Mucosa of rectum (tissue), 2 donors: ENCODE measurements around the gene SIGLEC11.
A peak's percentile ranks its signal among the peaks of the same experiment; 100 is the strongest.

Experiments used
- H3K27ac ChIP-seq, 2 donors: one replicate each; pipeline ENCODE4 v1.7.0; 2013; ENCODE audit warnings: inconsistent platforms in 2 of 2, low read depth in 2 of 2, low read length in 2 of 2
- H3K27me3 ChIP-seq, 2 donors: one replicate each; pipeline ENCODE4 v1.7.0; 2013; ENCODE audit warnings: low read length in 2 of 2; ENCODE audit not compliant: control insufficient read depth in 2 of 2, insufficient read depth in 2 of 2
- H3K36me3 ChIP-seq, 2 donors: one replicate each; pipeline ENCODE4 v1.7.0; 2013; ENCODE audit warnings: low read length in 2 of 2; ENCODE audit not compliant: control insufficient read depth in 2 of 2, insufficient read depth in 2 of 2
- H3K4me1 ChIP-seq, 2 donors: one replicate each; pipeline ENCODE4 v1.7.0; 2013; ENCODE audit warnings: low read length in 2 of 2, mild to moderate bottlenecking in 1 of 2; ENCODE audit not compliant: control insufficient read depth in 2 of 2, insufficient read depth in 2 of 2
- H3K4me3 ChIP-seq, 2 donors: one replicate each; pipeline ENCODE4 v1.7.0; 2013; ENCODE audit warnings: low read length in 2 of 2
- H3K9ac ChIP-seq, 2 donors: one replicate each; pipeline ENCODE4 v1.7.0; 2013; ENCODE audit warnings: low read length in 2 of 2, low read depth in 1 of 2, mild to moderate bottlenecking in 1 of 2
- H3K9me3 ChIP-seq, 2 donors: one replicate each; pipeline ENCODE4 v1.7.0; 2013; ENCODE audit warnings: low read length in 2 of 2; ENCODE audit not compliant: control insufficient read depth in 2 of 2
- donor health status: healthy.
- donor health status: Normal muscosa, but diverticular disease.

Gene SIGLEC11

DNA sequence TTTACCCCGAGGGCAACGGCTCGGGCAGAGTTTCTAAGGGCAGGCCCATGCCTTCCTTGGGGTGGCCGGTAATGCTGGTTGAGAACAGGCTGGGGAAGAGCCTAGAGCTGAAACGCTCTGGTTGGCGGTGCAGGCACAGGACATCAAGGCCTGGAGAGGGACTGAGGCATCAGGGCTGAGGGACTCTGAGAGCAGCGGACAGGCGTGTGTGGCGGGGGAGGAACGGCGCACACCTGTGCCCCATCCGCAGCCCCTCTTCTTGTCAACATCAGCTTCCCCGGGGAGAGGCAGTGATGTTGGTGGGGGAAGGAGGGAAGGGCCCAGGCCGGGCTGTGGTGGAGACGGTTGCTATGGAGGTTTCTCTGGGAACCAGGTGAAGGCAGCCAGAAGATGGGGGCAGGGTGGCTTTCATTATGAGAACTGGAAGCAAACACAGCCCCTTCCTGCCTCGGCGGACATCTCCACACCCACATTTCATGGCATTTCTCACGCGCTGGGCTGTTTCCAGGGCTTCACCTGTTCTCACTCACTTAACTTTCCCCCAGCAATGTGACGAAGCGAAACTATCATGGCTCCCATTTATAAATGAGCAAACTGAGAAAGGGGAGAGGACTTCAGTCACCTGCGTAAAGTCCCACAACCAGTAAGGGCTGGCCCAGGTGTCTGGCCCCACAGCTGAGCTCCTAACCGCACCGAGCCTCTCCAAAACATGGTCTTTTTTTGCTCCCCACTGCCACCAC lies 40.2 kb downstream of the SIGLEC11 start:
- Histone ChIP-seq H3K27me3 (no peaks in the 10 kb centered on the region), H3K4me3 (no peak overlapping the region), H3K9ac (no peak overlapping the region), H3K4me1 (peaks cover 0 to 3% of the 10 kb centered on the region in 2 donors), H3K9me3 (no peaks in the 10 kb centered on the region), H3K27ac (no peak overlapping the region), H3K36me3 (peaks cover 28 to 47% of the 10 kb centered on the region in 2 donors)

DNA sequence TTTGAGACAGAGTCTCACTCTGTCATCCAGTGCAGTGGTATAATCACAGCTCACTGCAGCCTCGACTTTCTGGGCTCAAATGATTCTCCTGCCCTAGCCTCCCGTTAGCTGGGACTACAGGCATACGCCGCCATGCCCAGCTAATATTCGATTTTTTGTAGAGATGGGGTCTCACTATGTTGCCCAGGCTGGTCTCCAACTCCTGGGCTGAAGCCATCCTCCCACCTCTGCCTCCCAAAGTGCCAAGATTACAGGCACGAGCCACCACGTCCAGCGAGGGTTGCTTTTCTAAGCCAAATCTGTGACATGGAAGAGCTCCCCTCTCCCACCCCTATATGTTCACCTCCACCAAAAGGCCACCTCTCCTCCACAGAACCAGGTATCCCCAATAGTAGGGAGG lies 42.9 kb downstream of the SIGLEC11 start:
- Histone ChIP-seq H3K27me3 (no peaks in the 10 kb centered on the region), H3K4me3 (no peak overlapping the region), H3K9me3 (no peaks in the 10 kb centered on the region), H3K36me3 (peaks cover 35 to 41% of the 10 kb centered on the region in 2 donors), H3K9ac (no peak overlapping the region), H3K4me1 (no peaks in the 10 kb centered on the region), H3K27ac (no peak overlapping the region)

DNA sequence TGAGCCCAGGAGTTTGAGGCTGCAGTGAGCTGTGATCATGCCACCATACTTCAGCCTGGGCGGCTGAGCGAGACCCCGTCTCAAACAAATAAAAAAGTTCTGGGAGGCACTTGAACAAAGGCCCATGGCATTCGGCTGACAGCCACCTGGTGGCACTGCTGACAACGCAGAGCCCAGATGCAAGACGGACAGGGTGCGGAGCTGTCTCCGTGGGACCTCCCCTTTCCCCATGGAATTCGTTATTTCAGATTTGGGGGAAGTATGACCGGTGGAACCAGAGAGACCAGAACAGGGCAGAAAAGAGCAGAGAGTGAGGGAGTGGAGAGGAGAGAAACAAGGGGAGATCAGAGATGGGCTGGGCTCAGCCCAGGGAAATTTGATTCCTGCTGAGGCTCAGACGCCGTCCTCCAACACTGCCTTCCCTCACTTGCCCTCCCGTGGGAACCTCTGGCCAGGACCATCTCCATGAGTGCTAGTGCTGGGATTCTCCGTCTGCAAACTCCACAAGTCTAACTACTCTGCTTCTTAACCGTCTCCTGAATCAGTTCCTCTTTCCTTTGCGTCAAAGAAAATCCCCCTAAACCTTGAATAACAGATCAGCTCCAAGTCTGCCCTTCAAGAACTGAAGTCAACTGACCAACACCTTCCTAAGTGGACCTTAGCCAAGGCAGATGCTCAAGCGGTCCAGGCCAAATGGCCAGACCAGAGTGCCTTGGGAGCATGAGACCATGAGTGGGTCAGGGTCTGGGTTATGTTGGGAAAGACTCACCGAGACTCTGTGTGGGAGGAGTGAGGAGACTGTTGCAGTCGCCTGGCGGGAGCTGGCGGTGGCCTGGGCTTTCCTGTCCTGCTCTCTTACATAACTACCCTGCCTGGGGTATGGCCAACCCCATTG lies 43.9 kb downstream of the SIGLEC11 start:
- Histone ChIP-seq H3K27ac (no peak overlapping the region), H3K4me3 (no peak overlapping the region), H3K9ac (no peak overlapping the region), H3K9me3 (no peaks in the 10 kb centered on the region), H3K4me1 (no peaks in the 10 kb centered on the region), H3K27me3 (no peaks in the 10 kb centered on the region), H3K36me3 (peaks cover 33 to 39% of the 10 kb centered on the region in 2 donors)

DNA sequence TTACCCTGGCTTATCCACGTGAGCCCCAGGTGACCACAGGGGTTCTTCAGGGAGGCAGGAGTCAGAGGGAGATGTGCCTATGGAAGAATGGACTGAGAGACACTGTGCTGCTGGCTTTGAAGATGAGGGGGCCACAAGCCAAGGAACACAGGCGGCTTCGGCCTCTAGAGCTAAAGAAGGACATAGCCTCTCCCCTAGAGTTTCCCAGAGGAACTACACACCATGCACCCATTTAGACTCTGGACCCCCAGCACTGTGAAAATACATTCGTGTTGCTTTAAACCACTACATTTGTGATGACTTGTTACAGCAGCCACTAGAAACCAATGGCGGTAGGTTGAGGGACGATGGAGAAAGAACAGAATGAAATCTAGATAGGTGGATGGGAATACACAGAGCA lies 45.7 kb downstream of the SIGLEC11 start:
- peaks cover 31 to 32% of the 10 kb centered on the region in 2 donors for H3K36me3 ChIP-seq

DNA sequence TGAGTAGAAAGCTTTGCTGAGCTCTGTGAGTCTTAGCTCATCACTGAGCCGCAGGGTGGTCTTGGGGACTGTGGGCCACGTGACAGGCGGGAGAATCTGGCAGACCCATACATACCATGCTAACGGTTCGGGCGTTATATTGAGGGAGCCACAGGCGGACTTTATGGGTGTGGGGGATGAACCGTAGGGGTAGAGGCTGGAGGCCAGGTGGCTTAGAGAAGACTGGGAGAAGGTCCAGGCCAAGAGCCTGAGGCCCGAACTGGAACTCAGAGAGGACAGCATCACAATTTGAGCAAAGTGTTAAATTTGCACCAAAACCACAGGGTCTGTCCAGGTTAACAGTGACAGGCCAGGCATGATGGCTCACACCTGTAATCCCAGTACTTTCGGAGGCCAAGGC lies 47.3 kb downstream of the SIGLEC11 start:
- H3K9ac ChIP-seq: no peak overlapping the region
- peaks cover 36 to 43% of the 10 kb centered on the region in 2 donors for H3K36me3 ChIP-seq
- peaks cover 0 to 2% of the 10 kb centered on the region in 2 donors for H3K4me1 ChIP-seq
- no peak overlapping the region for H3K4me3 ChIP-seq
- no peaks in the 10 kb centered on the region for H3K9me3 ChIP-seq
- no peaks in the 10 kb centered on the region for H3K27me3 ChIP-seq
- no peak overlapping the region for H3K27ac ChIP-seq

More for the DNA sequence above, 45.7 kb downstream of the SIGLEC11 start:
- H3K4me3 ChIP-seq: no peak overlapping the region
- peaks cover 0 to 2% of the 10 kb centered on the region in 2 donors for H3K4me1 ChIP-seq
- H3K27me3 ChIP-seq: no peaks in the 10 kb centered on the region
- no peaks in the 10 kb centered on the region for H3K9me3 ChIP-seq
- no peak overlapping the region for H3K9ac ChIP-seq
- no peak overlapping the region for H3K27ac ChIP-seq

DNA sequence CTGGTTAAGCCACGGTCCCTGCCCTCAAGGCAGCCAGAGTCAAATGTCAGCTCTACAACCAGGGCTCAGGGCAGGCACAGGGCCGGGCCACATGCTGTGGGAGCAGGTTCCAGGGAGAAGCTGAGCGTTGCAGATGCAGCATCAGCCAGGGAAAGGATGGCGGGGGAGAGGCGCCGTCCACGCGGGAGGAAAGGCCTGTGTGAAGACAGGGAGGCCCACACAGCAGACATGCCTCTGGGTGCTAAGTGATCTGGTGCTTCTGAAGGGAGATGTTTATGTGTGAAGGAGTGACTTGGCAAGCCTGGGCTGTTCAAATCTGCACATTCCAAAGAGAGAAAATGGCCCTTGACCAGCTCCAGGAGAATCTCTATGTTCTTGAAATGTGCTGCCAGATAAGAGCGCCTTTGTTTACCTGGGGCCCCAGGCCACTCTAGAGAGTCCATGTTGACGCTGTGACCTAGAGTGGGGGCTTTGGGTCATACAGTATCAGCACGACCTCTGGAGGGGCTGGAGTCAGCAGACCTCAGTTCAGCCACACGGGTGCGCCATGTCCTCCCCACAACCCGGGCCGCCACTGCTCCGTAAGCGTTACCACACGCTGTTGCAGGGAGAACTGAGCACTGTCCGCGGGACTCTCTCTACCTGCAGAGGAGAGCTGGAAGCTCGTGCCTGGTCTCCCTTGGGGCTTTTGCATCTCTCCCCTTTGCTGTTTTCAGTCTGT lies 47.8 kb downstream of the SIGLEC11 start:
- Histone ChIP-seq H3K36me3 (peaks cover 39 to 45% of the 10 kb centered on the region in 2 donors), H3K4me3 (no peak overlapping the region), H3K27ac (no peak overlapping the region), H3K4me1 (peaks cover 0 to 2% of the 10 kb centered on the region in 2 donors), H3K9ac (no peak overlapping the region), H3K27me3 (no peaks in the 10 kb centered on the region), H3K9me3 (no peaks in the 10 kb centered on the region)

DNA sequence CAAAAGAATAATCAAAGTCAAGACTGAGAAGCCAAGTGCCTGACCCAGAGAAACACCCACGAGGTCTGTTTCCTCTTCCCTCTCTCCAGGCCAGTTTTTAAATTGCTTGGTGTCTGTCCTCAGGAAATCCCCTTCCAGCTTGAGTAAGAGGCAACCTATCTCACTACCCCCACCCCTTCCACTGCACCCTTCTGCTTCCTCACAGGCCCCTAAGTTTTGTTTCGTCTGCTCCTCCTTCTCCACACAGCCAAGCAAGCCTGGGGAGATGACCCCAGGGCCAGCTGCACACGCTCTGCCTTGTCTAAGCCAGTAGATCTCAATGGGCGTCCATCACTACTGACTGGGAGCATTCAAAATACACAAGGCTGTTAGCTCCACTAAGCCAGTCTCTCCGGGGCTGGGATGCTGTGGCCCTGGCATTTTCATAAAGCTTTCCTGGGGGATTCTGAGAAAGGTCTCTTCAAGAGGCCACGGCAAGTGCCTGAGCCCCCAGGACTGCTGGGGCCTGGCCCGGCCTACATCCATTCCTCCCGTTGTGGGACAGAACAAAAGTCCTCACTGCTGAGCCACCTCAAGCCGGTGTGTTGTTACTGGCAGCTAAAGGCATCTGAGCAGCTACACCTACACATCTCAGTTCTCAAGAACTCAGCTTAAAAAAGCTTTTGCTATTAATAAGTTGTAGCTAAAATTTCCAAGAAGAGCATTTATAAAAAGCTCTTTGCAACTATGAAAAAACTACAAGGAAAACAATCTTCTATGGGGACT lies 49.4 kb downstream of the SIGLEC11 start:
- no peak overlapping the region for H3K4me3 ChIP-seq
- H3K4me1 ChIP-seq: peaks cover 0 to 2% of the 10 kb centered on the region in 2 donors
- H3K36me3 ChIP-seq: peaks cover 40 to 51% of the 10 kb centered on the region in 2 donors
- no peaks in the 10 kb centered on the region for H3K27me3 ChIP-seq
- H3K9me3 ChIP-seq: no peaks in the 10 kb centered on the region
- peak overlapping the region in 1 of 2 donors; percentile 23 for H3K27ac ChIP-seq
- no peak overlapping the region for H3K9ac ChIP-seq

DNA sequence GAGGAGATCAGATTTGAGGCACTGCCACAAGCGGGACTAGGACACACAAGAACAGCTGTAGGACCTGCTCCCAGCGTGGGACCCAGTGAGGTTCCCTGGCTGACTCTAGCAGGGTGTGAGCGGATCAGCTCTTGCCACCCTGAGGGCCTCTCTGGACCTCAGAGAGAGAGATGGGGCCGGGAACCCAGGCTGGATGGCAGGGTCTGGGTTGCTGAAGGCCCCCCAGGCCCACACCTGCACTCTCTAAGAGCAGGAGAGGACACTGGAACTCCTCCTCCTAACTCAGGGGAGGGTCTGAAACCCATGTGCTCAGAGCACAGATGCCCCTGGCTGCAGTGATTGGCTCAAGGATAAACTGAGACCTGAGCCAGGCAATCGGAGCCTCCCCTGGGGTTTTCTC lies 50.8 kb downstream of the SIGLEC11 start:
- Histone ChIP-seq H3K4me3 (no peak overlapping the region), H3K27me3 (no peaks in the 10 kb centered on the region), H3K4me1 (peaks cover 0 to 2% of the 10 kb centered on the region in 2 donors), H3K27ac (no peak overlapping the region), H3K9ac (no peak overlapping the region), H3K9me3 (no peaks in the 10 kb centered on the region), H3K36me3 (peaks cover 31 to 42% of the 10 kb centered on the region in 2 donors)

DNA sequence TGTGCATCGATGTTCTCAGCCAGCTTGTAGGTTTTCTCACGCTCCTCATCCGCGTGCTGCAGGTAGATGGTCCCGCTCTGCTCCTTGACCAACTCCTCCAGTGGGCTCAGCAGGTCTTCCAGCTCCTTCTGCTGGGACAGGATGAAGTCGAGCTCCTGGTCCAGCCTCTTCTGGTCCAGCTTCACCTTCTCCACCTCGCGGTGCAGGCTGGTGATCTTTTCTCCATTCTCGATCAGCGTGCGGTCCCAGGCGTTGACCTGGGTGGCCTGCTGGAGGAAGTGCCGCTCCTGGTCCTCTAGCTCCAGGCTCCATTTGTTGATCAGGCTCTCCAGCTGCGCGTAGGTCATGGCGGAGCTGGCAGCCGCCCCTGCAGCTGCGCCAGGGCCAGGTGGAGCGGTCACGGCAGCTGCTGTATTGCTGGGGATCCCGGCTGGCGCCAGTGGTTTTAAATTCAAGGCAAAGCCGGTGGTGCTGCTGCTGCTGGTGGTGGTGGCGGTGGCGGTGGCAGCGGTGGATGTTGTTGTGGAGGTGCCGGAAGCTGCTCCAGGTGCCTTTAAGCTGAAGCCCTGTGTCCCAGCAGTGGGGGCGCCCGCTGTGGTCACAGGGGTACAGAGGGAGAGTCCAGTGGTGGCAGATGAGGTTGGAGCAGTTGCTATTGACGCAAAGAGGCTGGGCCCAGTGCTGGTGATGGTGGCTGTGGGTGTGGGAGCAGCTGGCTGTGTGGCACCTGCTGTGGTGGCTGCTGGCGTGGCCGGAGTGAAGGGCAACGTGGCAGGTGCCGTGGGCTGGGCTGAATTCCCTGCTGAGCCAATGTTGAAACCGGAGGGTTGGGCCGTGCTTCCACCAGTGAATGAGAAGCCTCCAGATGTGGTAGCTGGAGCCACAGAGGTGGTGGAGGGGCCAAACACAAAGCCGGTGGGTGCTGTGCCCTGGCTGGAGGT lies 52.2 kb downstream of the SIGLEC11 start:
- H3K4me1 ChIP-seq: peaks cover 0 to 2% of the 10 kb centered on the region in 2 donors
- no peak overlapping the region for H3K9ac ChIP-seq

More for the DNA sequence above, 52.2 kb downstream of the SIGLEC11 start:
- no peak overlapping the region for H3K4me3 ChIP-seq
- H3K36me3 ChIP-seq: peaks cover 30 to 39% of the 10 kb centered on the region in 2 donors
- H3K9me3 ChIP-seq: no peaks in the 10 kb centered on the region
- H3K27me3 ChIP-seq: no peaks in the 10 kb centered on the region
- H3K27ac ChIP-seq: no peak overlapping the region
